OCI-LY1 (cell line): ENCODE measurements around the gene TYSND1.

Experiments used
- H2AFZ ChIP-seq: fragments of 200-600 bp; sonication (generic), shearing (Covaris generic); 2 replicates; pipeline ENCODE4 v1.6.0; 2014; ENCODE audit warnings: antibody characterized with exemption, mild to moderate bottlenecking, low read length
- H3F3A ChIP-seq: fragments of 200-600 bp; sonication (generic), shearing (Covaris generic); 2 replicates; pipeline ENCODE4 v1.6.0; 2014; ENCODE audit warnings: mild to moderate bottlenecking, antibody characterized with exemption, low read length, moderate library complexity; ENCODE audit not compliant: insufficient read depth
- H3K27ac ChIP-seq: fragments of 200-600 bp; sonication (generic); 2 replicates; pipeline ENCODE4 v1.5.1; 2014; ENCODE audit warnings: low read length, mixed run types, mild to moderate bottlenecking, low read depth; ENCODE audit not compliant: poor library complexity, severe bottlenecking
- H3K27me3 ChIP-seq: fragments of 200-600 bp; sonication (generic); 2 replicates; pipeline ENCODE4 v1.6.0; 2014; ENCODE audit warnings: antibody characterized with exemption, mild to moderate bottlenecking, low read length, moderate library complexity; ENCODE audit not compliant: insufficient read depth
- H3K36me3 ChIP-seq: fragments of 200-600 bp; sonication (generic); 2 replicates; pipeline ENCODE4 v1.6.1; 2014; ENCODE audit warnings: mild to moderate bottlenecking, antibody characterized with exemption, low read length, moderate library complexity, mixed read lengths; ENCODE audit not compliant: insufficient read depth
- H3K4me1 ChIP-seq: fragments of 200-600 bp; sonication (generic); 2 replicates; pipeline ENCODE4 v1.5.1; 2014; ENCODE audit warnings: mild to moderate bottlenecking, low read length, moderate library complexity; ENCODE audit not compliant: insufficient read depth, severe bottlenecking
- H3K4me2 ChIP-seq: fragments of 200-600 bp; sonication (generic), shearing (Covaris generic); 2 replicates; pipeline ENCODE4 v1.6.1; 2014; ENCODE audit warnings: low read length
- H3K4me3 ChIP-seq: fragments of 200-600 bp; sonication (generic); 2 replicates; pipeline ENCODE4 v1.5.1; 2014; ENCODE audit warnings: low read length, low read depth, mild to moderate bottlenecking, mixed read lengths; ENCODE audit not compliant: poor library complexity, severe bottlenecking
- H3K79me2 ChIP-seq: fragments of 200-600 bp; shearing (Covaris generic); 2 replicates; pipeline ENCODE4 v1.6.1; 2016; ENCODE audit warnings: mixed run types, low read length, mixed read lengths; ENCODE audit not compliant: insufficient read depth
- H3K9ac ChIP-seq: fragments of 200-600 bp; sonication (generic), shearing (Covaris generic); 2 replicates; pipeline ENCODE4 v1.6.1; 2014; ENCODE audit warnings: mild to moderate bottlenecking, low read length, mixed read lengths
- H3K9me2 ChIP-seq: fragments of 200-600 bp; sonication (generic), shearing (Covaris generic); 2 replicates; pipeline ENCODE4 v1.6.1; 2014; ENCODE audit warnings: low read depth, mild to moderate bottlenecking, low read length, mixed read lengths
- H3K9me3 ChIP-seq: fragments of 200-600 bp; shearing (Covaris generic); 2 replicates; pipeline ENCODE4 v1.6.1; 2014; ENCODE audit warnings: low read length, mixed read lengths
- H4K20me1 ChIP-seq: fragments of 200-600 bp; sonication (generic), shearing (Covaris generic); 2 replicates; pipeline ENCODE4 v1.6.0; 2016; ENCODE audit warnings: mild to moderate bottlenecking, low read length; ENCODE audit not compliant: insufficient read depth
- CTCF ChIP-seq: fragments of 200-600 bp; sonication (generic), shearing (Covaris generic); IDR thresholded peaks from 2 replicates; pipeline ENCODE4 v1.5.1; 2017; ENCODE audit warnings: mild to moderate bottlenecking, antibody characterized with exemption, low read length, moderate library complexity, mixed read lengths
- EZH2 ChIP-seq: fragments of 200-600 bp; sonication (generic), shearing (Covaris generic); IDR thresholded peaks from 2 replicates; pipeline ENCODE4 v1.8.0; 2017; ENCODE audit warnings: borderline replicate concordance, mixed run types, mild to moderate bottlenecking, antibody characterized with exemption, low read length, moderate library complexity, mixed read lengths

Gene TYSND1

GRCh38 chr10:70093335-70093944 lies 53.1 kb downstream of the TYSND1 start:
- no peak overlapping the region for H3K4me2 ChIP-seq
- no peak overlapping the region for H3K4me3 ChIP-seq
- no peaks in the 10 kb centered on the region for H3K36me3 ChIP-seq
- H3K27ac ChIP-seq = no peak overlapping the region
- H3K79me2 ChIP-seq = no peaks in the 10 kb centered on the region
- no peaks in the 10 kb centered on the region; the same call in 1 of the 2 replicates for H3K27me3 ChIP-seq
- no peaks in the 10 kb centered on the region for H3K9me2 ChIP-seq
- no peak overlapping the region for H2AFZ ChIP-seq
- TF ChIP-seq EZH2 (no peak), CTCF (no peak)
- H4K20me1 ChIP-seq = no peaks in the 10 kb centered on the region
- no peaks in the 10 kb centered on the region for H3K9me3 ChIP-seq
- H3K4me1 ChIP-seq = no peaks in the 10 kb centered on the region
- no peak overlapping the region for H3K9ac ChIP-seq
- no peaks in the 10 kb centered on the region for H3F3A ChIP-seq

- Histone ChIP-seq H3K36me3 (no peaks in the 10 kb centered on the region), H3K9ac (no peak overlapping the region), H3F3A (no peaks in the 10 kb centered on the region), H3K4me3 (no peak overlapping the region), H4K20me1 (no peaks in the 10 kb centered on the region), H3K4me2 (no peak overlapping the region), H3K27me3 (no peaks in the 10 kb centered on the region; the same call in 1 of the 2 replicates), H3K79me2 (no peaks in the 10 kb centered on the region), H3K27ac (no peak overlapping the region), H3K4me1 (no peaks in the 10 kb centered on the region), H3K9me2 (no peaks in the 10 kb centered on the region), H3K9me3 (no peaks in the 10 kb centered on the region), H2AFZ (no peak overlapping the region)
- no peak for TF ChIP-seq EZH2
- no peak for TF ChIP-seq CTCF
Measured at GRCh38 chr10:70092389-70092718, 54.1 kb downstream of the TYSND1 start.

GRCh38 chr10:70090951-70091350 lies 55.5 kb downstream of the TYSND1 start:
- Histone ChIP-seq H3K36me3 (no peaks in the 10 kb centered on the region), H3K4me3 (no peak overlapping the region)

More at GRCh38 chr10:70090951-70091350, 55.5 kb downstream of the TYSND1 start:
- Histone ChIP-seq H4K20me1 (no peaks in the 10 kb centered on the region), H3K4me1 (no peaks in the 10 kb centered on the region), H3K79me2 (no peaks in the 10 kb centered on the region), H3K9me2 (no peaks in the 10 kb centered on the region), H3K9ac (no peak overlapping the region), H3K4me2 (no peak overlapping the region), H3F3A (no peaks in the 10 kb centered on the region), H3K9me3 (no peaks in the 10 kb centered on the region), H3K27ac (no peak overlapping the region), H3K27me3 (no peaks in the 10 kb centered on the region; the same call in 1 of the 2 replicates), H2AFZ (no peak overlapping the region)
- TF ChIP-seq EZH2 (no peak), CTCF (no peak)
